RWPE1 (cell line): Measurements from ENCODE around the gene DSG2.

Source experiments
- CTCF ChIA-PET: fragments of 350-600 bp; sonication (Branson Sonifier 250); formaldehyde crosslinking; extraction: SDS; loops from one replicate; lab custom pipeline; 2021; lab: Yijun Ruan, JAX
- POLR2A ChIA-PET: fragments of 400-600 bp; formaldehyde crosslinking; extraction: SDS; loops from one replicate; lab custom pipeline; 2020; ENCODE audit warnings: antibody characterized with exemption; ENCODE audit not compliant: low non-redundant PET; lab: Yijun Ruan, JAX
- DNase-seq: peaks from one replicate; pipeline ENCODE4 v3.0.0; 2012; ENCODE audit warnings: low spot score
- H3K27ac ChIP-seq: fragments of 450-650 bp; 2 replicates; pipeline ENCODE4 v1.5.1; 2017
- TF ChIP-seq, protein P1 (sequence below): fragments of 450-650 bp; conservative IDR thresholded peaks from 2 replicates; pipeline ENCODE4 v1.5.1; 2017; ENCODE audit warnings: low read depth, mild to moderate bottlenecking

Gene DSG2

DNA sequence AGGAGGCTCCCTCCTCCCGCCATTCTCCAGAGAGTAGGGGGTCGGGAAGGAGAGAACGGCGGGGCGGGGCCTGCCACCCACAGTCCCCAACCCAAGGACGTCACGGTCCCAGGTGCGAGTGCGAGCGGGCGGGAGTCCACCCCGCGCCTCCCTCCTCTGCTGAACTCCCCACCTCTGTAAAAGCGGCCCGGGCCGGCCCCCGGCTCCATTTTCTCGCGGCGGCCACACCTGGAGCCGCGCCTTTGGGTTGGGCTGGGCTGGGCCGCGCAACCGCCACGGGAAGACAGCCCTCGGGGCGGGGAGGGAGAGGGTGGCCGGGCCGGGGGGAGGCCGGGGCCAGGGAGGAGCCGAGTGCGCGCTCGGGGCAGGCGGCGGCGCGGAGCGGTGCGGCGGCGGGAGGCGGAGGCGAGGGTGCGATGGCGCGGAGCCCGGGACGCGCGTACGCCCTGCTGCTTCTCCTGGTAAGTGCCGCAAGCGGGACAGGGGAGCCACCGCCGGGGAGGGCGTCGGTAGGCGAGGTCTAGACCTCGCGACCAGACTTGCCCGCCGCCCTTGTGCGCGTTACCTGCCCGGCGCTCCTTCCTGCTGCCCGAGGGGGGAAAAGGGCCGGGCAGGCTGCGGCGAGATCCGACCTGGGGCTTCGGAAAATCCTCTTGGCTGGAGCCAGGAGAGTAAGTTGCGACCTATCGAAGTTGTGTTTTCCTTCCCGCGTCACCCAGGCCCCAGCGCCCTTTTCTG, at the start of gene DSG2:
Gene DSG2, plus strand, starts transcription at position 342 of the 738 bp plus-strand sequence. Its CDS starts 75 bp downstream, at position 417.
- ChIA-PET CTCF (interaction anchor here (1.0 kb wide), 1 partner anchor 74 kb away, joined by 4 read pairs; no protein-coding TSS in a partner anchor), POLR2A (no interaction called here)
- peak within 1 kb of the TSS; percentile 95 for H3K27ac ChIP-seq
- peak; percentile 77 for DNase-seq
- TF ChIP-seq, protein P1, sequence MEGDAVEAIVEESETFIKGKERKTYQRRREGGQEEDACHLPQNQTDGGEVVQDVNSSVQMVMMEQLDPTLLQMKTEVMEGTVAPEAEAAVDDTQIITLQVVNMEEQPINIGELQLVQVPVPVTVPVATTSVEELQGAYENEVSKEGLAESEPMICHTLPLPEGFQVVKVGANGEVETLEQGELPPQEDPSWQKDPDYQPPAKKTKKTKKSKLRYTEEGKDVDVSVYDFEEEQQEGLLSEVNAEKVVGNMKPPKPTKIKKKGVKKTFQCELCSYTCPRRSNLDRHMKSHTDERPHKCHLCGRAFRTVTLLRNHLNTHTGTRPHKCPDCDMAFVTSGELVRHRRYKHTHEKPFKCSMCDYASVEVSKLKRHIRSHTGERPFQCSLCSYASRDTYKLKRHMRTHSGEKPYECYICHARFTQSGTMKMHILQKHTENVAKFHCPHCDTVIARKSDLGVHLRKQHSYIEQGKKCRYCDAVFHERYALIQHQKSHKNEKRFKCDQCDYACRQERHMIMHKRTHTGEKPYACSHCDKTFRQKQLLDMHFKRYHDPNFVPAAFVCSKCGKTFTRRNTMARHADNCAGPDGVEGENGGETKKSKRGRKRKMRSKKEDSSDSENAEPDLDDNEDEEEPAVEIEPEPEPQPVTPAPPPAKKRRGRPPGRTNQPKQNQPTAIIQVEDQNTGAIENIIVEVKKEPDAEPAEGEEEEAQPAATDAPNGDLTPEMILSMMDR, result no peak

DNA sequence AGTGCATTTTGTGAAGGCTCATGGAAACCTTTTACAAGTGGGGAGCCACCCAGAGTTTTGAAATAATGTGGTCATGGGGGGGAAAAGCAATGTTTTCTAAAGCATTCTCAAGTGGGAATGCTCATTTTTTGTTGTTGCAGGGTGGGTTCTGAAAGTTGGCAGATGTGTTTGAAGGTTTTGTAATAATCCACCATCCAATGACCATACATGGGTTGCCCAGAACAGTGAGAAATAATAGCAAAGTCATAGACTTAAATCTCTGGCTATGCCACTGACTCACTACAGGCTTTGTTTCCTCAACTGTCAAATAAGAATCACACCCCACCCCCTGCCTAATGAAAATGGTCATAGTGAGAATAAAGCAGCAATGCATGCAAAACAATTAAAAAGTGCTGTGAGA, 47.6 kb upstream of the DSG2 start:
- CTCF ChIA-PET, result interaction anchor here (1.0 kb wide), 1 partner anchor 26 kb away, joined by 3 read pairs; no protein-coding TSS in a partner anchor

DNA sequence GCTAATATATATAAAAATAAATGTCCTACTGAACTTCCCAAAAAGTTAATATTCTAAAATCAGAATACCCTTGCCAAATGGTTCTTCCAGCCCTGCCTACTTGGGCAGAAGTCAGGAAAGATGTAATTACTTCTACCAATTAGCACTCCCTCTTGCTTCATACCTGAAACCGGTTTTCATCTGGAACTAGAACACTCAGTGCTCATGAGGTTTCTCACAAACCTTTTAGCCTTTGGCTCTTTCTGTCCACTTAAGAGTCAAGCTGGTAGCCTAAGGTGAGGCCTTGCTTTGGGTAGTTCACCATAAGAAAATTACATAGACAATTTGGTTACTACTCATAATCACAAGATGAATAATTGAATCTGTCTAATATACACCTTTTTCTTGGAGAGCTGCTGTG, 46.4 kb upstream of the DSG2 start:
- POLR2A ChIA-PET, result interaction anchor here (0.7 kb wide), 1 partner anchor 17 kb away, joined by 5 read pairs; no protein-coding TSS in a partner anchor
- no peak overlapping the region for H3K27ac ChIP-seq
- CTCF ChIA-PET, result interaction anchor here (0.6 kb wide), 1 partner anchor 186 kb away, joined by 3 read pairs; no protein-coding TSS in a partner anchor
- DNase-seq, result no peak
- TF ChIP-seq, protein P1, result no peak

More for the DNA sequence above, 47.6 kb upstream of the DSG2 start:
- TF ChIP-seq, protein P1, result no peak
- DNase-seq, result peak; percentile 21
- H3K27ac ChIP-seq, result no peak overlapping the region
- POLR2A ChIA-PET, result no interaction called here

DNA sequence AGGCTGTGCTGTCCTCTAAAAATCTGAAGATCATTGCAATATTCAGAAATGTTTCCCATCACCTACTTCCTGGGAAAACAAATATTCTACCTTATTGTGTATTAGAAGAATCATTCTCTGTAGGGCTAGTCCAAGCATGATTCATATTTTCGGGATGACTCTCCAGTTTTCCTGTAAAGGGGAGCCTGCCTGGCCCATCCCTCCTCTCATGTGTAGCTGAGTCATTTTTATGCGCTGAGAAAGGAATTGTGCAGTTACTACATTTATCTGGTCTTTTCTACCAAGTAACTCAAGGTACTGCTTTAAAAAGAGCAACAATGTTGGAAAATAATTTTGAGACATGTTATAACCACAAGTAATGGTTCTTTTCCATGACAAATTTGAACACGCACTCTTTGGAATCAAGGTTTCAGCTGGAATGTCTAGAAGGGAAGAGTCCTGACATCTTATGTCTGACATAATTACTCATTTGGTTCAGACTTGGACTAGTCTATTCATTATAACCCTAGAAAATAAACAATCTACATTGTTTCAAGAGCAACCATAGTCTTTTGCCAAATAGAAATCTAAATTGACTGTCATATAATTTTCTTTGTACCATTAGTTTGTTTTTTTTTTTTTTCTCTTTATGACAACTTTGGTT, 43.8 kb upstream of the DSG2 start:
- ChIA-PET POLR2A (no interaction called here), CTCF (no interaction called here)
- TF ChIP-seq, protein P1, result no peak
- peak; percentile 74 for DNase-seq
- H3K27ac ChIP-seq, result peak overlapping the region; percentile 98

DNA sequence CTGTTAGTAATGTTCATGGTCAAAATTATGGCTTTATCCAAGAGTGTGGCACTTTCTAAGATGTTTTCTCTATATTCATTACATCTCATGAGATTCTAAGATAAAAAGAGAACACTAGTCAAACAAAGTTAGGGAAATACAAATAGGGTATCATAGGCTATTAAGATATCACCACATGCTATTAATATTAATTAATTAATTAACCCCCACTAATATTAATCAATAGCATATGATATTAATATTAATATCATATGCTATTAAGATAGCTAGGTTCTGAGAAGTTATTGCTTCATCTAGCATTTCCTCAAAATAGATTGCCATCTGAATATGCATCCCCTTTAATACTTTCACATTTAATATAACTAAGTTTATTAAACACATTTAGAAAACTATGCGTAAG, 28.3 kb upstream of the DSG2 start:
- TF ChIP-seq, protein P1, result no peak
- POLR2A ChIA-PET, result no interaction called here
- H3K27ac ChIP-seq, result no peak overlapping the region
- CTCF ChIA-PET, result no interaction called here
- no peak for DNase-seq

DNA sequence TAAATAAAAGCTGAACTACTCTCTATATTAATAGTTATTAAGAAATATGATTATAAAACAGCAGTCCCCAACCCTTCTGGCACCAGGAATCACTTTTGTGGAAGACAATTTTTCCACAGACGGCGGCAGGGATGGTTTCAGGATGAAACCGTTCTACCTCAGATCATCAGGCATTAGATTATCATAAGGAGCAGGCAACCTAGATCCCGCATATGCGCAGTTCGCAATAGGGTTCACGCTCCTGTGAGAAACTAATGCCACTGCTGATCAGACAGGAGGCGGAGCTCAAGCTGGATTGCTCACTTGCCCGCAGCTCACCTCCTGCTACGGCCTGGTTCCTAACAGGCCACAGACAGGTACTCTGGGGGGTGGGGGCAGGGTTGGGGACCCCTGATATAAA, 19.3 kb upstream of the DSG2 start:
- ChIA-PET CTCF (no interaction called here), POLR2A (interaction anchor here (0.6 kb wide), 1 partner anchor 22 kb away, joined by 3 read pairs; no protein-coding TSS in a partner anchor)
- no peak for DNase-seq
- TF ChIP-seq, protein P1, result no peak
- H3K27ac ChIP-seq, result no peak overlapping the region
